ENCODE measurements around the gene RCAN1. TPM values are rescaled to one million over a fixed set of nuclear protein-coding genes. Genes with fewer than 3 reads are reported as not detected.

RCAN1 gene
- total RNA-seq, 3 donors from 2014 or later (not counting 1 experiment from before 2014, with no cell fraction given), result 6.7 to 8.9 (median 8.2) TPM

DNA sequence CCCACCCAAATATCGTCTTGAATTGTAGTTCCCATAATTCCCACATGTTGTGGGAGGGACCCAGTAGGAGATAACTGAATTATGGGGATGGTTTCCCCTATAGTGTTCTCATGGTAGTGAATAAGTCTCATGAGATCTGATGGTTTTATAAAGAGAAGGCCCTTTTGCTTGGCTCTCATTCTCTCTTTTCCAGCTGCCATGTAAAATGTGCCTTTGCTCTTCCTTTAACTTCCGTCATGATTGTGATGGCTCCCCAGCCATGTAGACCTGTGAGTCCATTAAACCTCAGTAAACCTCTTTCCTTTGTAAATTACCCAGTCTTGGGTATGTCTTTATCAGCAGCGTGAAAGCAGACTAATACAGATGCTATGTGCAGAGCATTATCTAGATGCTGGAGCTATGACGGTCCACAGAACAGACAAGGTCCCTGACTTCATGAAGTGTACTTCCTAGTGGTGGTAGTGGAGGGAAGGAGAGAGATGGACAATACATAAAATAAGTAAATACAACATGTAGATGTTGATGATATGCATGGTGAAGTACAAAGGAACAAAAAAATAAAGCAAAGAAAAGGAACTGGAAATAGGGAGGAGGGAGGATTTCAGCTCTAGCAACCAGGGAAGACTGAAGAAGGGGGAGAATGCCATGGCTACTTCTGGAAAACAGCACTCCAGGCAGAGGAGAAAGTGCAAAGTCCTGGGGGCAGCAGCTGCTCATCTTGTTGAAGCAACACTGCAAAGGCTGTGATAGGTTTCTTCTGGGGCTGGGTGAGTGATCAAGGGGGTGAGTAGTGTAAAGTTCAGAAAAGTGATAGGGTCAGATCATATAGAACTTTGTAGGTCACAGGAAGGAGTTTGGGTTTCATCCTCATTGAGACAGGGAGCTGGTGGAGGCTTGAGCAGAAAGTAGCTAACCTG lies 6.8 kb upstream of the RCAN1 start:
- 87% methylated on average over 4 of the region's 4 CpGs for WGBS (ENCODE audit: insufficient coverage)
- H3K27ac ChIP-seq (ENCODE audit: low read length), result no peak overlapping the region
- Mint-ChIP-seq H3K27me3 (ENCODE audit: low read depth in 2 of 2) (peaks cover 23 to 30% of the 10 kb centered on the region in 2 donors), H3K4me1 (no peaks in the 10 kb centered on the region), H3K36me3 (no peaks in the 10 kb centered on the region), H3K27ac (no peak overlapping the region), H3K9me3 (no peaks in the 10 kb centered on the region), H3K4me3 (no peak overlapping the region)
- H3K4me1 ChIP-seq (ENCODE audit: control insufficient read depth, insufficient read depth, low read length), result no peaks in the 10 kb centered on the region
- no peak for DNase-seq
- no peaks in the 10 kb centered on the region for H3K9me3 ChIP-seq (ENCODE audit: control insufficient read depth, insufficient read depth, low read length)
- no peaks in the 10 kb centered on the region for H3K27me3 ChIP-seq (ENCODE audit: control insufficient read depth, insufficient read depth, low read length)
- ATAC-seq, result no peak
- no peaks in the 10 kb centered on the region for H3K36me3 ChIP-seq (ENCODE audit: control insufficient read depth, insufficient read depth, low read length)
- no peak for TF ChIP-seq CTCF (IDR thresholded peaks at IDR 0.05)
- intact Hi-C loops (cut with micrococcal nuclease), result no loop called here
- no peak overlapping the region for H3K4me3 ChIP-seq (ENCODE audit: low read length)

DNA sequence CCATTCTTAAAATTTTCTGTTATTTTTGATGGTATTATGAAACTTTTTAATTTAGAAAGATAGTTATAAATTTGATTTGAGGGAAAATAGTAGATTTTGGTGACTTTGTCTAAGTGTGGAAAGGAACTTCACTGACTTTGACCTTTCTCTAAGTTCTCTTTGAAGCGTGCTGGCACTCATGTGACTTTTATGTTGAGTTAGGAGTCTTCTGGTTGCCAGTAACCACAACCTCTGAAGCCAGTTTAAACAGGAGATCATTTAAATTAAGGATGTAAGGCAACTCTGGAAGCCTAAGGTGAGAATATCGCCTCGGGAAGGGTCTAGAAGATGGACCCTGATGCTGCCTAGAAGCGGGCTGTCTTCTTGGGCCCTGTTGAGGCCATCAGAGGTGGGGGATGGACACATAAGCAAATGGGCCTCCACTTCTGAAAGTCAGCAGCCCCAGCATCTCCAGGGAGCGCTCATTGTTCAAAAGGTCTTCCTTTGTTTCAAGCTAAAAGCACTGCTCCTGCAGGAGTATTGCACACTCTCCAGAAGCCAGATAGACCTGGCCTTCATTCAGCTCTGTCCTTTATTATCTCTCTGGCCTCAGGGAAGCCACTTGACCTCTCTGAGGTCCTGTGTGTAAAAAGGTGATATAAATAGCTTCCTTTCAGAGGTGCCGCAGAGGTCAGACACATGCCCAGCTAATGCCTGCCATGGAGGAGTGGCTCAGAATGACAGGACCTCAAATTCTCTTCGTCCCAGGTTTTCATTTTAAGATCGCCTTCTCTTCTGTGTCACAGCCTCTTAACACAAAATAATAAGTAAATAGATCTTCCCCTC lies 5.1 kb upstream of the RCAN1 start:
- Mint-ChIP-seq H3K27ac (no peak overlapping the region), H3K4me3 (no peak overlapping the region), H3K27me3 (ENCODE audit: low read depth in 2 of 2) (peaks cover 17 to 21% of the 10 kb centered on the region in 2 donors), H3K36me3 (no peaks in the 10 kb centered on the region), H3K4me1 (peaks cover 5 to 7% of the 10 kb centered on the region in 2 donors), H3K9me3 (no peaks in the 10 kb centered on the region)
- Histone ChIP-seq H3K27ac (ENCODE audit: low read length) (no peak overlapping the region), H3K9me3 (ENCODE audit: control insufficient read depth, insufficient read depth, low read length) (no peaks in the 10 kb centered on the region), H3K27me3 (ENCODE audit: control insufficient read depth, insufficient read depth, low read length) (no peaks in the 10 kb centered on the region), H3K36me3 (ENCODE audit: control insufficient read depth, insufficient read depth, low read length) (no peaks in the 10 kb centered on the region), H3K4me1 (ENCODE audit: control insufficient read depth, insufficient read depth, low read length) (peaks cover 2% of the 10 kb centered on the region), H3K4me3 (ENCODE audit: low read length) (no peak overlapping the region)
- WGBS (ENCODE audit: insufficient coverage), result 80% methylated on average over 8 of the region's 8 CpGs
- DNase-seq (no peak), ATAC-seq (no peak)
- intact Hi-C loops (cut with micrococcal nuclease), result loop anchor here (5.0 kb wide), 2 partner anchors 703 to 978 kb away; partner anchors contain the start of genes ATP5PO, CRYZL1 and ITSN1
- TF ChIP-seq CTCF (IDR thresholded peaks at IDR 0.05), result no peak

GRCh38 chr21:34618941-34619340 lies 4.0 kb upstream of the RCAN1 start:
- peaks cover 7% of the 10 kb centered on the region for H3K4me1 ChIP-seq (ENCODE audit: control insufficient read depth, insufficient read depth, low read length)

More at GRCh38 chr21:34618941-34619340, 4.0 kb upstream of the RCAN1 start:
- no peak overlapping the region for H3K27ac Mint-ChIP-seq
- no peaks in the 10 kb centered on the region for H3K9me3 Mint-ChIP-seq
- H3K4me3 Mint-ChIP-seq, result no peak overlapping the region
- H3K36me3 Mint-ChIP-seq, result no peaks in the 10 kb centered on the region
- H3K27me3 Mint-ChIP-seq (ENCODE audit: low read depth in 2 of 2), result peaks cover 17 to 21% of the 10 kb centered on the region in 2 donors
- no peak overlapping the region for H3K27ac ChIP-seq (ENCODE audit: low read length)
- no peaks in the 10 kb centered on the region for H3K36me3 ChIP-seq (ENCODE audit: control insufficient read depth, insufficient read depth, low read length)
- intact Hi-C loops (cut with micrococcal nuclease), result loop anchor here (5.0 kb wide), 2 partner anchors 702 to 977 kb away; partner anchors contain the start of genes ATP5PO, CRYZL1 and ITSN1
- no peak overlapping the region for H3K4me3 ChIP-seq (ENCODE audit: low read length)
- 82% methylated on average over 1 of the region's 1 CpG for WGBS (ENCODE audit: insufficient coverage)
- H3K27me3 ChIP-seq (ENCODE audit: control insufficient read depth, insufficient read depth, low read length), result no peaks in the 10 kb centered on the region
- ATAC-seq (no peak), DNase-seq (no peak)
- no peak for TF ChIP-seq CTCF (IDR thresholded peaks at IDR 0.05)
- H3K9me3 ChIP-seq (ENCODE audit: control insufficient read depth, insufficient read depth, low read length), result no peaks in the 10 kb centered on the region
- peaks cover 8 to 9% of the 10 kb centered on the region in 2 donors for H3K4me1 Mint-ChIP-seq
